ENCODE measurements around the gene MARVELD3. TPM values are rescaled to one million over a fixed set of nuclear protein-coding genes. Genes with fewer than 3 reads are reported as not detected.
"Not testable (repeated sequence)": the region's sequence is repeated elsewhere in the genome, so short reads cannot be mapped to it uniquely, and the experiment has no call there.

Gene MARVELD3

GRCh38 chr16:71681360-71681759 is 55.4 kb downstream of the MARVELD3 start:
- no peak overlapping the region for H2BK5ac ChIP-seq (ENCODE audit: low read depth, low read length, poor library complexity, severe bottlenecking)
- no CpG with 5 or more reads among the region's 2 CpGs for WGBS
- no peak overlapping the region for H2AK5ac ChIP-seq (ENCODE audit: low read length, severe bottlenecking)
- no peak for DNase-seq
- H3K4me3 ChIP-seq (ENCODE audit: insufficient read depth in 1 of 2, low read depth in 1 of 2, low read length in 2 of 2) = no peak overlapping the region
- H3K27ac ChIP-seq (ENCODE audit: low read length, poor library complexity, severe bottlenecking) = no peak overlapping the region
- no peak overlapping the region for H2BK15ac ChIP-seq (ENCODE audit: low read depth, poor library complexity, severe bottlenecking)
- no peak overlapping the region for H2BK120ac ChIP-seq (ENCODE audit: low read depth, low read length)
- no peak overlapping the region for H3K18ac ChIP-seq (ENCODE audit: low read depth in 1 of 2, low read length in 2 of 2)
- H3K9me3 ChIP-seq (ENCODE audit: control insufficient read depth, low read length) = no peaks in the 10 kb centered on the region
- peaks cover 5% of the 10 kb centered on the region for H3K79me1 ChIP-seq (replicated peaks; ENCODE audit: low read length, poor library complexity, severe bottlenecking)
- no peak overlapping the region for H4K8ac ChIP-seq (ENCODE audit: low read length)
- H3K4me2 ChIP-seq (ENCODE audit: low read length, poor library complexity, severe bottlenecking) = no peak overlapping the region
- H2BK12ac ChIP-seq (ENCODE audit: low read length in 2 of 2) = no peak overlapping the region
- no peak overlapping the region for H3K23ac ChIP-seq (ENCODE audit: low read length in 2 of 2)
- H3K36me3 ChIP-seq (ENCODE audit: control insufficient read depth in 1 of 2, insufficient read depth in 2 of 2, low read depth in 1 of 2, low read length in 2 of 2) = peaks cover 15 to 66% of the 10 kb centered on the region in 2 experiments
- no peak overlapping the region for H2AFZ ChIP-seq (ENCODE audit: low read depth, low read length)
- H4K91ac ChIP-seq (ENCODE audit: low read length) = no peak overlapping the region
- no peak overlapping the region for H3K14ac ChIP-seq (ENCODE audit: low read length in 2 of 2)
- no peaks in the 10 kb centered on the region for H3K4me1 ChIP-seq (ENCODE audit: control insufficient read depth, insufficient read depth, low read depth, low read length)
- H3K4ac ChIP-seq (ENCODE audit: low read depth in 1 of 2, low read length in 2 of 2) = no peak overlapping the region
- no peaks in the 10 kb centered on the region for H3K27me3 ChIP-seq (ENCODE audit: control insufficient read depth in 1 of 2, insufficient read depth in 1 of 2, low read length in 2 of 2)
- no peak overlapping the region for H3K9ac ChIP-seq (ENCODE audit: low read length)

- H4K91ac ChIP-seq (ENCODE audit: low read length); H2BK120ac ChIP-seq (ENCODE audit: low read depth, low read length); H3K4me1 ChIP-seq (ENCODE audit: control insufficient read depth, insufficient read depth, low read depth, low read length); H2BK12ac ChIP-seq (ENCODE audit: low read length in 2 of 2); H3K79me1 ChIP-seq (replicated peaks; ENCODE audit: low read length, poor library complexity, severe bottlenecking); H3K18ac ChIP-seq (ENCODE audit: low read depth in 1 of 2, low read length in 2 of 2); H2AFZ ChIP-seq (ENCODE audit: low read depth, low read length); H3K14ac ChIP-seq (ENCODE audit: low read length in 2 of 2); H3K9me3 ChIP-seq (ENCODE audit: control insufficient read depth, low read length); H2BK5ac ChIP-seq (ENCODE audit: low read depth, low read length, poor library complexity, severe bottlenecking); H2AK5ac ChIP-seq (ENCODE audit: low read length, severe bottlenecking); H3K4me2 ChIP-seq (ENCODE audit: low read length, poor library complexity, severe bottlenecking); H3K4ac ChIP-seq (ENCODE audit: low read depth in 1 of 2, low read length in 2 of 2); H3K9ac ChIP-seq (ENCODE audit: low read length); H4K8ac ChIP-seq (ENCODE audit: low read length); H3K4me3 ChIP-seq (ENCODE audit: insufficient read depth in 1 of 2, low read depth in 1 of 2, low read length in 2 of 2); H2BK15ac ChIP-seq (ENCODE audit: low read depth, poor library complexity, severe bottlenecking); DNase-seq; H3K27ac ChIP-seq (ENCODE audit: low read length, poor library complexity, severe bottlenecking); H3K27me3 ChIP-seq (ENCODE audit: control insufficient read depth in 1 of 2, insufficient read depth in 1 of 2, low read length in 2 of 2); H3K23ac ChIP-seq (ENCODE audit: low read length in 2 of 2): not testable (repeated sequence)
- 91% methylated on average over 10 of the region's 12 CpGs for WGBS
- H3K36me3 ChIP-seq (ENCODE audit: control insufficient read depth in 1 of 2, insufficient read depth in 2 of 2, low read depth in 1 of 2, low read length in 2 of 2) = peaks cover 11 to 51% of the 10 kb centered on the region in 2 experiments
Measured at GRCh38 chr16:71684280-71684679, 58.3 kb downstream of the MARVELD3 start.

Small RNA genes lying within 50 kb of the gene (small RNA-seq; reads per million reads assigned to genes)
- gene RNU6-208P (ENCODE audit: low read depth) = not detected

All from mesenchymal stem cell (in vitro differentiated cells and primary cell).